ENCODE results near the gene HHIPL1.

The HHIPL1 gene

DNA sequence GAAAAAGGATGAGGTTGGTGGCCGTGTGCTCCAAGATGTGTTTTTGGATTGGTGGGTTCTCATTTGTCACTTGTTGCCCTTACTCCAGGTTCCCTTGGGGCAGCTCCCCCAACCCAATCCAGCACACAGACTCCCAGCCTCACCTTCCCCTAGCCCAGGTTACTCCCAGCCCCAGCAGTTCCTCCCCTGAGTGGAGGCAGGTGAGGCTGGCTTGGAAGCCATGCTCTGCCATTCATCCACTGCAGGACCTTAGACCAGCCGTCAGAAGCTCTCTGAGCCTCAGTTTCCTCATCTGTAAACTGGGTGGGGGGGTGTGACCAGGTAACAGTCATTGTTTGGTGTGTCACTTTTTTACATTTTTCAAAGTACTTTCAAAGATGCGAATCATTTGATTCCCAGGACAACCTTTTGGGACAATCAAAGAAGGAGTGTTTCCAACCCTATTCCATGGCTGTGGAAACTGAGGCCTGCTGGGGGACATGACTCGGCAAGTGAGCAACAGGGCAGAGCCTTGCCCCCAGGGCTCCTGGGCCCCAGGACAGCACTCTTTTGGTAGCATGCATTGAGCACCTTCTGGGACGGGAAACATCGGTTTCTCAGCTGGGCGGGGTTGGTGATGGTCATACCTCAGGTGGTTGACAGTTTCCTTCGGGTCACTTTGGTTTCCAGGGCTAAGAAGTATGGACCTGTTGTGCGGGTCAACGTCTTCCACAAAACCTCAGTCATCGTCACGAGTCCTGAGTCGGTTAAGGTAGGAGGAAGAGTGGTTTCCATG is 46.4 kb downstream of the HHIPL1 start:
- no peak for DNase-seq

DNA sequence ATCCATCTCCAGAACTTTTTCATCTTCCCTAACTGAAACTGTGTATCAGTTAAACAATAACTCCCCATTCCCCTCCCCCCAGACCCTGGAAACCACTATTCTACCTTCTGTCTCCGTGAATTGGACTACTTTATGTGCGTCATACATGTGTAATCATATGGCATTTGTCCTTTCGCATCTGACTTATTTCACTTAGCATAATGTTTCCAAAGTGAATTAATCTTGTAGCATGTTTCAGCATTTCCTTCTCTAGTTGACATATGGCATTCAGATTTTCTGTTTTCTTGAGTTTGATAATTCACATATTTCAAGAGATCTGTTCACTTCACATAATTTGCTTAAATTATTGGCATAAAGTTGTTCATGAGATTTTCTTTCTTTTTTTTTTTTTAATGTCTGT is 49.0 kb downstream of the HHIPL1 start:
- DNase-seq, result no peak

DNA sequence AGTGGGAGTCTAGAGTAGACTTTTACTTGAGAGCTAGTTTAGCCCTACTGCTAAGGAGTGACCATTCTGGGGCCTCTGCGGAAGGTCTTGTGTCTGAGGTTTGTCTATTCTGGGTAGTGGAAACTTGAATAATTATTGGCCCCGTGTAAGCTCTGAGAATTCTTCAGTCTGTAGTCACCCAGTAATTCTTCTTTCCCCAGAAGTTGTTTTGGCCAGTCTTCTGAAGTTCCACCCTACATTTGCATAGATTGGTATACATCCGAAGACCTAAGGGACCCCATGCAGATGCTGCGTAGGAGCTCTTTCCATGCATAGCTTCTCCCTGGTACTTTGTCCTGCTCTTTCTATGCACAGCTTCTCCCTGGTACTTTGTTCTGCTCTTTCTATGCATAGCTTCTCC is 52.0 kb downstream of the HHIPL1 start:
- DNase-seq, result no peak

DNA sequence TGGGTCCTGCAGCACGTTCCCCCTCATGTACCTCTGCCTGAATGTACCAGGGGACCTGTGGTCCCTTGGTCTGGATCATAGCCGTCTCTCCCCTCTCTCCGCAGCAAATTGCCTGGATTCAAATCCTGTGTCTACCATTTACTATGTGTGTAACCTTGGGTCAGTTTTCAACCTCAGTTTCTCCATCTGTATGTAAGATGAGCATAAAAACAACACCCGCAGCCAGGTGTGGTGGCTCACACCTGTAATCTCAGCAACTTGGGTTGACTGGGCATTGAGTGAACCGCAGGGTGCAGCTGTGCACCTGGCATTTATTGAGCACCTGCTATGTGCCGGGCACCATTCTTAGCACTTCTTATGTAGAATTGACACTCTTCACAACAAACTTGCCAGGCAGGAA is 53.3 kb downstream of the HHIPL1 start:
- no peak for DNase-seq

DNA sequence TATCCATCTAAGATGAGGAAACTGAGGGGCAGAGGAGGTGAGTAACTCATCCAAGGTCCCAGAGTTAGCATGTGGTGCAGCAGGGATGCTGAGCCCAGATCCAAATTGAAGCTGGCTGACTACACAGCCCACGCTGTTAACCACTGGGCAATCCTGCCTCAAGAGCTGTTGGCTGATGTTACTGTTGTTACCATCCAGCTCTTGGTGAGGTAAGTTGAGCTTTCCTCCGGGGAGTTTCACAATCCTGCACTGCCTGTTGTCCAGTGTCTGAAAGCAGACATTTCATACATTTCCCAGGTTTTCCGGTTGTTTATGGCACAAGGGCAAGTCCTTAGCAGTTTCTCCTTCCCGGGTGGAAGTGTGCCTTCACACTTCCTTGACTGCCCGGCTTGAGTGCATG is 53.7 kb downstream of the HHIPL1 start:
- no peak for DNase-seq

DNA sequence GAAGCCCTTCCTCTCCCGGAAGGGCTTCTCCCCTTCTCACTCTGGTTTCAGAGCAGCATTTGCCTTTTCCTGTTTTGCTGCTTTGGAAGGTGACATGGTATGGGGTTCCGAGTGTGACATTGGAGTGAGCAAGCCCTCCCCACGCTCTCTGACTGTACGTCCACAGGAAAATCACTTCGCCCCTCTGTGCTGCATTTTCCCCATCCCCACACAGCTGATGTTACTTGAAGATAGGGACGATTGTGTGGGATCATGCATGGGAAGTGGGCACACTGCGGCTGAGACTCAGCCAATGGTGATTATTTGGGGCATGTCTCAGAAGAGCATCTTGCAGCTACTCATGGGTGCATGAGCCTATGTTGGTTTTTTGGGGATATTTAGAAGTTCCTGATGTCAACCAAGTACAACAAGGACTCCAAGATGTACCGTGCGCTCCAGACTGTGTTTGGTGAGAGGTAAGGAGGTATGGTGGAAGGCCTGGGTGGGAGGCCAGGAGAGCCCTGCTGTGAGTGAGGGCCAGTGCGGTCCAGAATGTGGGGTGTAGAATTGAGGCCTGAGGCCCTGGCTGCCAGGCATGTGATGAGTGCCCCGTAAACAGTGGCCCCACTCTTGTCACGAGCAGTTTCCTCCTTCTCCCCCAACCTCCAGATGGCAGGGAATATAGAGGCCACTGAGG is 54.3 kb downstream of the HHIPL1 start:
- DNase-seq, result no peak

DNA sequence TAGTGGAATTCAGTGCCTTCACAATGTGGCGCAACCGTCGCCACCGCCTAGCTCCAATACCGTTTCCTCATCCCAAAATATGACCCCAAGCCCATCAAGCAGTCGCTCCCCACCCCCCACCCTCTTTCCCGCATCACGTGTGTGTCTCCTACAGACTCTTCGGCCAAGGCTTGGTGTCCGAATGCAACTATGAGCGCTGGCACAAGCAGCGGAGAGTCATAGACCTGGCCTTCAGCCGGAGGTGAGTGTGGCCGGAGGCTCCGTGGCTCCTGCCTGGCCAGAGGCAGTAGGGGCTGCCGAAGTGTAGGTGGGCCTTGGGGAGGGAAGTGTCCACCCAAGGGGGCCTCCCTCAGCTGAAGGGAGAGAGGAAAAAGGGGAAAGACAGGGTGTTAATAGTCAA is 54.9 kb downstream of the HHIPL1 start:
- DNase-seq, result no peak

DNA sequence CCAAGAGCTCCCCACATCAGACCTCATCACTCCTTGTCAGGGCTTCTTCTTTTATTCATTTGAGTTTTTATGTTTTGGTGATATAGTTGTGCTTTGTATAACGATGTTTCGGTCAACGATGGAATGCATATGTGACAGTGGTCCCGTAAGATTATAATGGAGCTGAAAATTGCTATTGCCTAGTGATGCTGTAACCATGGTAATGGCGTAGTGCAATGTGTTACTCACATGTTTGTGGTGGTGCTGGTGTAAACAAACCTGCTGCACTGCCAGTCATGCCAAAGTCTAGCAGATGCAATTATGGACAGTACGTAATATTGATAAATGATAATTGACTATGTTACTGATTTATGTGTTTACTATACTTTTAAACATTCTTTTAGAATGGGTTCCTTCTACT is 55.5 kb downstream of the HHIPL1 start:
- no peak for DNase-seq

DNA sequence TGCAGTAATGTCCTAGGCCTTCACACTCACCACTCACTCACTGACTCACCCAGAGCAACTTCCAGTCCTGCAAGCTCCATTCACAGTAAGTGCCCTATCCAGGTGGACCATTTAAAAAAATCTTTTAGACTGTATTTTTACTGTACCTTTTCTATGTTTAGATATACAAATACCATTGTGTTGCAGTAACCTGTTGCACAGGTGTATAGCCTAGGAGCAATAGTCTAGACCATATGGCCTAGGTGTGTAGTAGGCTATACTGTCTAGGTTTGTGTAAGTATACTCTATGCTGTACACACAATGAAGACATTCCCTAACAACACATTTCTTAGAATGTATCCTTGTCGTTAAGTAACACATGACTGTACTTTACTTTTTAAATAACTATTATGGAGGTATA is 56.3 kb downstream of the HHIPL1 start:
- no peak for DNase-seq

DNA sequence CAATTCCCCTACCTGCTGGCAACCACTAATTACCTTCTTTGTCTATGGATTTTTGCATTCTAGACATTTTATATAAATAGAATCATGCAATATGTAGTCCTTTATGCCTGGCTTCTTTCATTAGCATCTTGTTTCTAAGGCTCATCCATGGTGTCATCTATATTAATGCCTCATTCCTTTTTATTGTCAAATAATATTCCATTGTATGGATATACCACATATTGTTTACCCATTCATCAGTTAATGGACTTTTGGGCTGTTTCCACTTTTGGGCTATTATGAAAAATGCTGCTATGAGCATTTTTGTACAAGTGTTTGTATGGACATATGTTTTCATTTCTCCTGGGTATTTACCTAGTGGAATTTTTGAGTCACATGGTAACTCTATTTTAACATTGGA is 57.2 kb downstream of the HHIPL1 start:
- no peak for DNase-seq

DNA sequence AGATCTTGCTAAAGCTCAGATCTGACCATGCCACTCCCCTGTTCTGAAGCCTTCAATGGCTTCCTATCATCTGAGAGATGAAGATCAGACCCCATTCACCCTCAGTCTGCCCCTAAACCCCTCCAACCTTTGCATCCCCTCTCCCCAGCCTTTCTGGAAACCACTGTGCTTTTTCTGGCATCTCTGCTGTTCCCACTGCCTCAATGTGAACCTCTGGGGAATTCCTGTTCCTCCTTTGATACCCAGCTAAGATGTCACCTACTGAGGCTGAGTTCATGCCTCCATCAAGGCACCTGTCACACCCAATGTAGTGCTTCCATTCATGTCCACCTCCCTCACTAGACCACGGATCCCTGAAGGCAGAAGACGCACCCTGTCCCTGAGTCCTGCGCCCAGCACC is 58.5 kb downstream of the HHIPL1 start:
- DNase-seq, result no peak

DNA sequence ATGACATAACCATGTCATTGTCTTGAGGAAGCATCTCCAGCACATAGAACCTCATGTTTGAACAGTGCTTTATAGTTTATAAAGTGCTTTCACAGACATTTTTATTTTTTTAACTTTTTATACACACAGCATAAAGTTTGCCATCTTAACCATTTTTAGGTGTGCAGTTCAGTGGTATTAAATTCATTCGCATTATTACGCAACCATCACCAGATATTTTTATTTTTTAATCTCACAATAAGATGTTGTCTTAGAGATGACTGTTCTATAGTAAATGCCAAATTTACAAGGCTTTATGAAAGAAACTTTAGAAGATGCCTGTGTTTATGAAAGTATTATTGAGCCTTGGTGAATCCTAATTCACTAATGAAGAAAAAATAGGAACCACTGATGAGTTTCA is 59.1 kb downstream of the HHIPL1 start:
- DNase-seq, result no peak

DNA sequence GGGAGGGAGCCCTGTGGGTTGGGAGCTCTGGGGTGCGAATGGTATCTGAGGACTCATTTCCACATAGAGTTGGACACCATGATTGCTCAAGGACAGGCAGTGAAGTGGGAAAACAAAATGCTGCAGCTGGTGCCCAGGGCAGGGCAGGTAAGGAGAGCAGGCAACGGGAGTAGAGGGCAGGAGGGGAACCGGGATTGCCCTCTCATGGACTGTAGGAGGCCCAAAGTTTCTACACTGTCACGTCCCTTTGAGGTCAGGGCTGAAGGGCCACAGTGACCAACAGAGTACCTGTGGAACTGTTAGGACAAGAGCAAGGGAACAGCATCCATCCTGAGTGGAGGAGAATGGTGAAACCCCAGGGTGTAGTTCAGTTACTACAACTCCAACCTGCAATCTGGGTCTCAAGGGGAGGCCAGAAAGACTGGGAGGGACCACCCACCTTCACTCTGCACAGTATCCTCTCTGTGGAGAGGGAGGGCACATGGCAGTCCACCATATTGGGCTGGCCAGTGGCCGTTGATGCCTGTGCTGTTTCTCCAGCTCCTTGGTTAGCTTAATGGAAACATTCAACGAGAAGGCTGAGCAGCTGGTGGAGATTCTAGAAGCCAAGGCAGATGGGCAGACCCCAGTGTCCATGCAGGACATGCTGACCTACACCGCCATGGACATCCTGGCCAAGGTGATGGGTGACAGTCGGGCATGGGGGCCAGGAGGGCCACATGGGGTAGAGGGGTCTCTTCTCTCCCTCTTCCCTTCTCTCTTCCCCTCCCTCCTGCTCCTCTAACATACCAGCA is 61.4 kb downstream of the HHIPL1 start:
- no peak for DNase-seq

DNA sequence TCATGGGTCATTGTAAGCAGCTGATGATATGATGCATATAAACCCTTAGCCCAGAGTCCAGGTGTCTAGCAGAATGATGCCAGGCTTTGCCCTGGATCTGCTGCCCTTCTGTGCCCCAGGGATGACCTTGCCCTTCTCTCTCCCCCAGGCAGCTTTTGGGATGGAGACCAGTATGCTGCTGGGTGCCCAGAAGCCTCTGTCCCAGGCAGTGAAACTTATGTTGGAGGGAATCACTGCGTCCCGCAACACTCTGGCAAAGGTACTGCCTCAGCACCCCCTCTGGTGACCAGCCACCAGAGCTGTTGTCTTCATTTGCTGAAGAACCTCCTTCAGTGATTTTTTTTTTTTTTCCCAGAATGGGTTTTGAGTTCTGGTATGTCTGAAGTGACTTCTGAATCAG is 62.5 kb downstream of the HHIPL1 start:
- no peak for DNase-seq

DNA sequence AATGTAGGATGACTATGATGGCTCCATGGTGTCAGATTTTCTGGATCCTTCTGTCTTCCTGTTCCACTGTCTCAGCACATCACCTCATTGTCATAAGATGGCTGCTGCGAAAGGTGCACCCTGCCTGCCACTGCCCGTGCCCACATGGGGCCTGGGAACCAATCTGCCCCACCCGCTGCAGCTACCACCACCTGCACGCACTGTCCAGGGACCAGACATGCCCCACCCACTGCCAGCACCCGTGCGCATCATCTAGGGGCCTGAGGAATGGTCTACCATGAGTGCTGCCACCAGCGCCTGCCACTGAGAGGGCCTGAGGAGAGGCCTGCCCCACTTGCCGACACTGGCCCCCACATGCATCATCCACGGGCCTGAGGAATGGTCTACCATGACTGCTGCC is 63.0 kb downstream of the HHIPL1 start:
- no peak for DNase-seq

DNA sequence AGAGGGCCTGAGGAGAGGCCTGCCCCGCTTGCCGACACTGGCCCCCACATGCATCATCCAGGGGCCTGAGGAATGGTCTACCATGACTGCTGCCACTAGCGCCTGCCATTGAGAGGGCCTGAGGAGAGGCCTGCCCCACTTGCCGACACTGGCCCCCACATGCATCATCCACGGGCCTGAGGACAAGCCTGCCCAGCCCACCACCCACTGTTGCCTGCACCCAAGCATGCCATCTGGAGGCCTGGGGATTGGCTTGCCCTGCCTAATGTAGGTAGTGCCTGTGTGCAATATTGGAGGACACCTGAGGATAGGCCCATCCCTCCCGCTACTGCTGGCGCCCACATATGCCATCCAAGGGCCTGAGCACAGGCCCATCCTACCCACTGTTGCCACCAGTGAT is 63.5 kb downstream of the HHIPL1 start:
- DNase-seq, result no peak

DNA sequence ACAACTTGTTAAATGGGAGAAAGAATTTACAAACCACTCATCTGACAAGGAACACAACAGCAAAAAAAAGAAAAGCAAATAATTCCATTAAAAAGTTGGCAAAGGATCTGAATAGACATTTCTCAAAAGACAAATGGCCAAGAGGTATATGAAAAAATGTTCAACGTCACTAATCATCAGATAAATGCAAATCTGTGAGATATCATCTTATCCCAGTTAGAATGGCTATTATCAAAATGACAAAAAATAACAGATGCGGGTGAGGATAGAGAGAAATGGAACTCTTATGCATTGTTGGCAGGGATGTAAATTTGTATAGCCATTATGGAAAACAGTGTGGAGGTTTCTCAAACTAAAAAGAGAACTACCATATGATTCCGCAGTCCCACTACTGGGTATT is 69.0 kb downstream of the HHIPL1 start:
- DNase-seq, result no peak

DNA sequence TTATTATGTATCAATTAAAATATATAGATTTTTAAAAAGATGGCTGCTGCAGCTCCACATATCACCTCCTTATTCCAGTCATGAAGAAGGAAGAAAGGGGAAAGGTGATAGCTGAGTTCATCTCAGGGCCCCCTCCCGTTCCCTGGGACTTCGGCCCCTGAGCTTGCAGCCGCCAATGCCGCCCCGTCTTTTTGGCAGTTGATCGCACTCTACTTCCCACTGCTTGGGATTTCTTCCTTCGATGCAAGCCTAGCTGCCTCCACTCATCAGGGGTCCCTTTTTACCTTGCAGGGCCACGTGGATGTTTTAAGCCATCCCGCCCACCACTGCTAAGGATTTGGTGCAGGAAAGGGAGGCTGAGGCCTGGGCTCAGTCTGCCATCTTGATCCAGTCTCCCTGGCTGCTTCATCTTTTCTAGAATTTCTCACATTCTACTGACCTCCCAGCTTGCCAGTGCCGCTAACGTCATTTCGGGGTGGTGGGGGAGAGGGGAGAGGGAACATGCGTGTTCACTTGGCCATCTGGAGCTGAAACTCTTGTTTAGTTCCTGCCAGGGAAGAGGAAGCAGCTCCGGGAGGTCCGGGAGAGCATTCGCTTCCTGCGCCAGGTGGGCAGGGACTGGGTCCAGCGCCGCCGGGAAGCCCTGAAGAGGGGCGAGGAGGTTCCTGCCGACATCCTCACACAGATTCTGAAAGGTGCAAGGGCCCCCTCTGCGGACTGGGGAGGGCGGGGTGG is 70.5 kb downstream of the HHIPL1 start:
- no peak for DNase-seq

DNA sequence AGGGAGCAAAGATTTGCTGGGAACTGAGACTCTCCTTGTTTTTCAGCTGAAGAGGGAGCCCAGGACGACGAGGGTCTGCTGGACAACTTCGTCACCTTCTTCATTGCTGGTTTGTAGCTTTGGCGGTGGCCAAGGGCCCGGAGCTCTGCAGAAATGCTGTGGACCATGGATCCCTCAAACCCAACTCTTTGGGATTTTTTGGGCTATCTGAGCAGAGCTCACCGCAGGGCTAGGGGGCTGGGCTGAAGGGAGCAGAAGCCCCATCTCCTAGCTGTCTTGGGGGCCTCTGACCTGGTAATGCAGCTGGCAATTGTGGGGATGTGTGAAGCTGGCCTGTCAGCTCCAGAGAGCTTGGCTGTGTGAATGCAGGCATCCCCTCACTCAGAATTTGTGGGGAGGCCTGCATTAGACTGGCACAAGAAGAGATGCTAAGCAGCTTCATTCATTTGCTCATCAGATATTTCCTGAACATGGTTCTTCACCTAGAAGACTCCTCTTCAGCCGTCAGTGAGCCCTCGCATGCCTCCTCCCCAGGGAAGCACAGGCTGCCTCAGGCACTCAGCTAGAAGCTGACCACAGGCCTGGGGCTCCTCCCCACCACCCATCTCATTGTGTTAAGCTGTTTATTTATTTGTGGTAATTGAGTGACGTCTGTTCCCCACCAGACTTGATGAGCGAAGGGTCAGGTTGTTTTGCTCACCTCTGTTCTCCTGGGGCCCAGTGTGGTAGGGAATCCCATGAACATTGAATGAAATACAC is 71.3 kb downstream of the HHIPL1 start:
- no peak for DNase-seq

DNA sequence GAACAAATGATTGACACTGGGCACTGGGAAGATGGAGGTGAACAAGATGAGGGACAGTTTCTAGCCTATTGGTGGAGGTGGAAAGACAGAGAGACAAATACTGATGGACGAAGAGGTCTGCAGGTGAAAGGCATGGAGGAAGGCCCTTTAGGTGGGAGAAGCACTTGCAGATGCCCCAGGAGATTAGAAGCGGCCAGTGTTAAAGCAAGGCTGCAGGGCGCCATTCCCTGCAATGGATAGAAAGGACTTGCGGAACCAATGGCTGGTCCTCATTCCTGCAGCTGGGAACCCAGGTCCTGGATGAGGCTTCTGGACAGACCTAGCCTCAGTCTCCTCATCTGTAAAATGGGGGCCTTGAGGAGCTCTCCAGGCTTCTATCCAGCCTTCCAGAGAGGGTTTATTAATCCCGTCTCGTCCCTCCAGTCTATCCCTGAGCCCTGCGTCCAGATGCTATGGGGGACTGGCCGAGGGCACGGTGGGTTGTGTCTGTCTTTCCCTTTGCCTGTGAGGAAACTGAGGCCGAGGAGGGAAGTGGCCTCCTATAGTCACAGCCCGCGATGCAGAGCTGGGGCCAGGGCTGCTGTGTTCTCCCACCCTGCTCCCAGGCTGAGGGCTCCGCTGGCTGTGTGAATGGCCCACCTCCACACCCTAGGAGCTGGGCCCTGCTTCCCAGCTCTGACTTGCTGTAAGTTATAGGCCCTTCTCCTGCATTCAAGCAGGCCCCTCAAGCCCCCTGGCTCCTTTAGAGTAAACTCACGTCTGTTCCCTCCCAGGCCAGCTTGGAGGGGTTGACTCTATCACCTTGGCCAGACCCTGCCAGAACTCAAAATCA is 72.1 kb downstream of the HHIPL1 start:
- no peak for DNase-seq

DNA sequence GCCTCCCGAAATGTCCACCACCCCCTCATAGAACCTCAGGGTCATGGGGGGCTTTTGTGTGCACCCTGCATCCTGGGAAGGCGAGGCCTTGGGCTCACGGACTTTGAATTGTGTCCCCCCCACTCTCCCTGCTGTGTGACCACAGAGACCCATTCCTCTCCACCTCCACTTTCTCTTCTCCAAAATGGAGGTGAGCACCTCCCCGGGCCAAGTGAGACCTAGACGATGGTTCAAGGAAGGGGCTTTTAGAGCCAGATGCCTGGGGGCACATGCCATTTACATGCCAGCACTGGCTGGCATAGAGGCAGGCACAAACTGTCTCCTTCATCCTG is 72.7 kb downstream of the HHIPL1 start:
- no peak for DNase-seq

Measured in amniotic stem cell (primary cell).